Testis (tissue), 3 donors: ENCODE data around the gene EMILIN2. TPM values are rescaled to one million over a fixed set of nuclear protein-coding genes. Genes with fewer than 3 reads are reported as not detected.

Source experiments
- DNase-seq: peaks from one replicate; pipeline ENCODE4 v3.0.0-alpha.2; 2019
- H3K27ac ChIP-seq, 2 donors: fragments of 200-600 bp; sonication (generic); one replicate each; pipeline ENCODE4 v1.5.1; 2019
- H3K27me3 ChIP-seq: fragments of 200-600 bp; sonication (generic); one replicate; pipeline ENCODE4 v1.5.1; 2019
- H3K36me3 ChIP-seq: fragments of 200-600 bp; sonication (generic); one replicate; pipeline ENCODE4 v1.5.1; 2017; ENCODE audit warnings: low read depth; ENCODE audit errors: missing control alignments
- H3K4me1 ChIP-seq: fragments of 200-600 bp; sonication (generic); one replicate; pipeline ENCODE4 v1.5.1; 2019
- H3K4me3 ChIP-seq, 2 donors: fragments of 200-600 bp; sonication (generic); one replicate each; pipeline ENCODE4 v1.5.1; 2017 to 2019
- H3K9me3 ChIP-seq: fragments of 200-600 bp; sonication (generic); one replicate; pipeline ENCODE4 v1.5.1; 2017
- CTCF ChIP-seq, 3 experiments: fragments of 450-650 bp in 2 of 3; fragments of 200-600 bp in 1 of 3; sonication (generic) in 1 of 3; IDR thresholded peaks; one replicate each; pipeline ENCODE4 v1.5.1; 2016 to 2019; ENCODE audit warnings: antibody characterized with exemption in 3 of 3, mild to moderate bottlenecking in 2 of 3, moderate library complexity in 1 of 3
- POLR2A ChIP-seq: fragments of 450-650 bp; IDR thresholded peaks from one replicate; pipeline ENCODE4 v1.6.1; 2017; ENCODE audit warnings: antibody characterized with exemption, mild to moderate bottlenecking, moderate library complexity
- WGBS, 2 donors: methylation state at CpG; one replicate each; pipeline ENCODE4 v1.1.5; 2018; 5-methylcytosine and 5-hydroxymethylcytosine counted together
- intact Hi-C: fragments of 100-400 bp; cut with DNase I; formaldehyde crosslinking; loops from one replicate; pipeline ENCODE4 v1.15.1; 2023; ENCODE audit warnings: low total_unique reads
- polyA plus RNA-seq: library from polyadenylated mRNA; stranded (reverse); fragments of 350-450 nt; fragmentation: Illumina TruSeq; extraction: RNeasy Lipid Tissue Mini Kit (QIAGEN cat#74804); gene quantifications from one replicate; pipeline ENCODE4 v1.2.3, GENCODE V29; 2014; ENCODE audit warnings: low read depth, low replicate concordance; ENCODE audit not compliant: insufficient read depth
- total RNA-seq, 2 donors: library from RNA; depleted of rRNA; stranded (reverse); fragments of >200 nt; gene quantifications; one replicate each; pipeline ENCODE4 v1.2.3, GENCODE V29; 2016

Gene EMILIN2
- total and polyA plus RNA-seq, 3 donors from 2014 or later, result 21.4 to 34.1 (median 26.4) TPM

GRCh38 chr18:2963048-2963447, 116.2 kb downstream of the EMILIN2 start:
- intact Hi-C loops, result no loop called here
- Histone ChIP-seq H3K4me3 (no peak overlapping the region), H3K9me3 (no peaks in the 10 kb centered on the region), H3K4me1 (peaks cover 26% of the 10 kb centered on the region), H3K27ac (no peak overlapping the region), H3K27me3 (no peaks in the 10 kb centered on the region), H3K36me3 (no peaks in the 10 kb centered on the region)
- no peak for DNase-seq
- no peak for TF ChIP-seq CTCF (IDR thresholded peaks at IDR 0.05)
- no peak for TF ChIP-seq POLR2A
- WGBS, 2 donors, result 86 to 87% methylated on average over 3 of the region's 3 CpGs

GRCh38 chr18:2964361-2965010, 117.7 kb downstream of the EMILIN2 start:
- Histone ChIP-seq H3K36me3 (no peaks in the 10 kb centered on the region), H3K9me3 (no peaks in the 10 kb centered on the region), H3K27ac (no peak overlapping the region), H3K4me1 (peaks cover 32% of the 10 kb centered on the region), H3K27me3 (no peaks in the 10 kb centered on the region), H3K4me3 (no peak overlapping the region)
- intact Hi-C loops, result no loop called here
- TF ChIP-seq POLR2A (no peak), CTCF (IDR thresholded peaks at IDR 0.05) (no peak)
- no peak for DNase-seq
- 87 to 96% methylated on average over 8 of the region's 8 CpGs for WGBS, 2 donors

Other genes with a start within 250 kb of the EMILIN2 start
- 100 to 1,000 TPM in 1 of 2 donors, 10 to 100 TPM in 1; 87.2 to 111 TPM for gene SMCHD1, start 191.3 kb upstream of the EMILIN2 start, total RNA-seq
- 46.6 TPM for gene SMCHD1, start 191.3 kb upstream of the EMILIN2 start, polyA plus RNA-seq
- gene LPIN2, start 166.1 kb downstream of the EMILIN2 start, total RNA-seq, result 100 to 1,000 TPM; 109 to 141 TPM
- 56.0 TPM for gene LPIN2, start 166.1 kb downstream of the EMILIN2 start, polyA plus RNA-seq